OCI-LY1 (cell line): Measurements from ENCODE around the gene MAP3K3.
A peak's percentile ranks its signal among the peaks of the same experiment; 100 is the strongest.

Experiments
- H2AFZ ChIP-seq: fragments of 200-600 bp; sonication (generic), shearing (Covaris generic); 2 replicates; pipeline ENCODE4 v1.6.0; 2014; ENCODE audit warnings: antibody characterized with exemption, mild to moderate bottlenecking, low read length
- H3F3A ChIP-seq: fragments of 200-600 bp; sonication (generic), shearing (Covaris generic); 2 replicates; pipeline ENCODE4 v1.6.0; 2014; ENCODE audit warnings: mild to moderate bottlenecking, antibody characterized with exemption, low read length, moderate library complexity; ENCODE audit not compliant: insufficient read depth
- H3K27ac ChIP-seq: fragments of 200-600 bp; sonication (generic); 2 replicates; pipeline ENCODE4 v1.5.1; 2014; ENCODE audit warnings: low read length, mixed run types, mild to moderate bottlenecking, low read depth; ENCODE audit not compliant: poor library complexity, severe bottlenecking
- H3K27me3 ChIP-seq: fragments of 200-600 bp; sonication (generic); 2 replicates; pipeline ENCODE4 v1.6.0; 2014; ENCODE audit warnings: antibody characterized with exemption, mild to moderate bottlenecking, low read length, moderate library complexity; ENCODE audit not compliant: insufficient read depth
- H3K36me3 ChIP-seq: fragments of 200-600 bp; sonication (generic); 2 replicates; pipeline ENCODE4 v1.6.1; 2014; ENCODE audit warnings: mild to moderate bottlenecking, antibody characterized with exemption, low read length, moderate library complexity, mixed read lengths; ENCODE audit not compliant: insufficient read depth
- H3K4me1 ChIP-seq: fragments of 200-600 bp; sonication (generic); 2 replicates; pipeline ENCODE4 v1.5.1; 2014; ENCODE audit warnings: mild to moderate bottlenecking, low read length, moderate library complexity; ENCODE audit not compliant: insufficient read depth, severe bottlenecking
- H3K4me2 ChIP-seq: fragments of 200-600 bp; sonication (generic), shearing (Covaris generic); 2 replicates; pipeline ENCODE4 v1.6.1; 2014; ENCODE audit warnings: low read length
- H3K4me3 ChIP-seq: fragments of 200-600 bp; sonication (generic); 2 replicates; pipeline ENCODE4 v1.5.1; 2014; ENCODE audit warnings: low read length, low read depth, mild to moderate bottlenecking, mixed read lengths; ENCODE audit not compliant: poor library complexity, severe bottlenecking
- H3K79me2 ChIP-seq: fragments of 200-600 bp; shearing (Covaris generic); 2 replicates; pipeline ENCODE4 v1.6.1; 2016; ENCODE audit warnings: mixed run types, low read length, mixed read lengths; ENCODE audit not compliant: insufficient read depth
- H3K9ac ChIP-seq: fragments of 200-600 bp; sonication (generic), shearing (Covaris generic); 2 replicates; pipeline ENCODE4 v1.6.1; 2014; ENCODE audit warnings: mild to moderate bottlenecking, low read length, mixed read lengths
- H3K9me2 ChIP-seq: fragments of 200-600 bp; sonication (generic), shearing (Covaris generic); 2 replicates; pipeline ENCODE4 v1.6.1; 2014; ENCODE audit warnings: low read depth, mild to moderate bottlenecking, low read length, mixed read lengths
- H3K9me3 ChIP-seq: fragments of 200-600 bp; shearing (Covaris generic); 2 replicates; pipeline ENCODE4 v1.6.1; 2014; ENCODE audit warnings: low read length, mixed read lengths
- H4K20me1 ChIP-seq: fragments of 200-600 bp; sonication (generic), shearing (Covaris generic); 2 replicates; pipeline ENCODE4 v1.6.0; 2016; ENCODE audit warnings: mild to moderate bottlenecking, low read length; ENCODE audit not compliant: insufficient read depth
- CTCF ChIP-seq: fragments of 200-600 bp; sonication (generic), shearing (Covaris generic); IDR thresholded peaks from 2 replicates; pipeline ENCODE4 v1.5.1; 2017; ENCODE audit warnings: mild to moderate bottlenecking, antibody characterized with exemption, low read length, moderate library complexity, mixed read lengths
- EZH2 ChIP-seq: fragments of 200-600 bp; sonication (generic), shearing (Covaris generic); IDR thresholded peaks from 2 replicates; pipeline ENCODE4 v1.8.0; 2017; ENCODE audit warnings: borderline replicate concordance, mixed run types, mild to moderate bottlenecking, antibody characterized with exemption, low read length, moderate library complexity, mixed read lengths

Gene MAP3K3

GRCh38 chr17:63621684-63622573, at the start of gene MAP3K3:
TSS of gene MAP3K3 (plus strand) at chr17:63622417. CDS start at chr17:63622760, 343 bp downstream.
- Histone ChIP-seq H3K9me3 (no peaks in the 10 kb centered on the region), H3K9me2 (no peaks in the 10 kb centered on the region), H3K36me3 (no peaks in the 10 kb centered on the region), H3K9ac (peak within 1 kb of the TSS; percentile 63), H3F3A (no peaks in the 10 kb centered on the region), H3K27me3 (no peaks in the 10 kb centered on the region), H4K20me1 (no peaks in the 10 kb centered on the region), H3K4me1 (peaks cover 20% of the 10 kb centered on the region), H3K79me2 (no peaks in the 10 kb centered on the region), H2AFZ (no peak within 1 kb of the TSS), H3K4me2 (peak within 1 kb of the TSS; percentile 94), H3K4me3 (peak within 1 kb of the TSS; percentile 66), H3K27ac (no peak within 1 kb of the TSS)
- TF ChIP-seq EZH2 (no peak), CTCF (peak; percentile 33; the same call in 1 of the 2 replicates)

DNA sequence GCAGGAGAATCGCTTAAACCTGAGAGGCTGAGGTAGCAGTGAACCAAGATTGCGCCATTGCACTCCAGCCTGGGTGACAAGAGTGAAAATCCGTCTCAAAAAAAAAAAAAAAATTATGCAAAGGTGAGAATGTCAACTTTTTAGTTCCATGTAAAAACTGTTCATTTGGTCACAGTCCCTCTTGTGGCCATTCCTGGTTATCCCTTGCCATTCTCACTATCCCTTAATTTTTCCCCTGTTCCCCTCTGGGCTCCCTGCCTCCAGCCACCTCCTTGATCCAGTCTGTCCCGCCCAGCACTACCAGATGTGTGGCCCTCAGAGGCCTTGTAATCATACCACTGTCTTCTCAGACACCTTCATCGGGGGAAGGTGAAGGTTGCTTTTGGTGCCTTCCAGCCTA, 48.6 kb upstream of the MAP3K3 start:
- TF ChIP-seq CTCF (no peak), EZH2 (no peak)
- peaks cover 12% of the 10 kb centered on the region for H3K36me3 ChIP-seq
- no peak overlapping the region for H3K4me3 ChIP-seq
- no peaks in the 10 kb centered on the region for H4K20me1 ChIP-seq
- no peak overlapping the region for H3K27ac ChIP-seq
- H3K4me2 ChIP-seq: no peak overlapping the region
- no peaks in the 10 kb centered on the region for H3K4me1 ChIP-seq
- H3K9me3 ChIP-seq: no peaks in the 10 kb centered on the region
- no peaks in the 10 kb centered on the region for H3K27me3 ChIP-seq
- H3K9ac ChIP-seq: no peak overlapping the region
- H3K9me2 ChIP-seq: no peaks in the 10 kb centered on the region
- H3F3A ChIP-seq: no peaks in the 10 kb centered on the region
- H3K79me2 ChIP-seq: peaks cover 18% of the 10 kb centered on the region
- no peak overlapping the region for H2AFZ ChIP-seq

GRCh38 chr17:63578027-63578768, 44.0 kb upstream of the MAP3K3 start:
- Histone ChIP-seq H3F3A (no peaks in the 10 kb centered on the region), H3K79me2 (peaks cover 3% of the 10 kb centered on the region; the same call in 1 of the 2 replicates), H3K27ac (no peak overlapping the region), H3K9ac (no peak overlapping the region), H3K36me3 (peaks cover 44% of the 10 kb centered on the region), H3K4me3 (no peak overlapping the region), H3K9me3 (no peaks in the 10 kb centered on the region), H3K4me2 (no peak overlapping the region), H3K4me1 (no peaks in the 10 kb centered on the region), H3K27me3 (no peaks in the 10 kb centered on the region), H3K9me2 (no peaks in the 10 kb centered on the region), H2AFZ (no peak overlapping the region), H4K20me1 (no peaks in the 10 kb centered on the region)
- TF ChIP-seq CTCF: no peak
- no peak for TF ChIP-seq EZH2
